Left ventricle myocardium inferior (tissue), 1 donor: ENCODE results near the gene SNRNP27. TPM values are rescaled to one million over a fixed set of nuclear protein-coding genes. Genes with fewer than 3 reads are reported as not detected.

Source experiments
- DNase-seq: peaks from one replicate; pipeline ENCODE4 v3.0.0-alpha.2; 2020
- H3K27ac ChIP-seq: fragments of 200-600 bp; replicated peaks from 2 replicates; pipeline ENCODE4 v1.8.0; 2021
- H3K27me3 ChIP-seq: fragments of 200-600 bp; 2 replicates; pipeline ENCODE4 v1.8.0; 2021; ENCODE audit warnings: low read depth
- H3K36me3 ChIP-seq: fragments of 200-600 bp; 2 replicates; pipeline ENCODE4 v1.8.0; 2021
- H3K4me1 ChIP-seq: fragments of 200-600 bp; 2 replicates; pipeline ENCODE4 v1.8.0; 2021
- H3K4me3 ChIP-seq: fragments of 200-600 bp; 2 replicates; pipeline ENCODE4 v1.8.0; 2021; ENCODE audit warnings: mild to moderate bottlenecking, moderate library complexity
- H3K9me3 ChIP-seq: fragments of 200-600 bp; replicated peaks from 2 replicates; pipeline ENCODE4 v1.8.0; 2021
- CTCF ChIP-seq: fragments of 200-600 bp; IDR thresholded peaks from 2 replicates; pipeline ENCODE4 v1.8.0; 2021; ENCODE audit warnings: antibody characterized with exemption, mild to moderate bottlenecking, borderline replicate concordance
- intact Hi-C: fragments of 100-400 bp; cut with micrococcal nuclease; formaldehyde crosslinking; loops from one replicate; pipeline ENCODE4 v1.11.0; 2022
- total RNA-seq: library from RNA; stranded (reverse); fragmentation: NEBNext Ultra II Directional; extraction: Animal tissue kit (Norgen Biotek cat#: 25700); gene quantifications from one replicate; pipeline ENCODE4 v1.2.1, GENCODE V29; 2021
- donor health status: DM: no; HTN: yes; CAD: no; lungs with severe emphysema.

SNRNP27 gene
- total RNA-seq, 1 donor from 2014 or later: 56.0 TPM

- Histone ChIP-seq H3K27ac (peak overlapping the region; percentile 56), H3K4me3 (no peak overlapping the region), H3K36me3 (peaks cover 32% of the 10 kb centered on the region), H3K27me3 (no peaks in the 10 kb centered on the region), H3K9me3 (no peaks in the 10 kb centered on the region), H3K4me1 (peaks cover 49% of the 10 kb centered on the region)
- DNase-seq: no peak
- intact Hi-C loops: no loop called here
- no peak for TF ChIP-seq CTCF
Measured at GRCh38 chr2:69918401-69918800, 24.6 kb downstream of the SNRNP27 start.

GRCh38 chr2:69923116-69923515 lies 29.4 kb downstream of the SNRNP27 start:
- Histone ChIP-seq H3K9me3 (no peaks in the 10 kb centered on the region), H3K36me3 (peaks cover 35% of the 10 kb centered on the region)
- intact Hi-C loops: no loop called here

GRCh38 chr2:69926849-69927515 lies 33.2 kb downstream of the SNRNP27 start:
- H3K36me3 ChIP-seq: peaks cover 20% of the 10 kb centered on the region
- intact Hi-C loops: no loop called here
- DNase-seq: no peak

More at GRCh38 chr2:69923116-69923515, 29.4 kb downstream of the SNRNP27 start:
- no peak overlapping the region for H3K27ac ChIP-seq
- TF ChIP-seq CTCF: no peak
- peaks cover 14% of the 10 kb centered on the region for H3K4me1 ChIP-seq
- no peaks in the 10 kb centered on the region for H3K27me3 ChIP-seq
- no peak overlapping the region for H3K4me3 ChIP-seq
- DNase-seq: no peak

GRCh38 chr2:69931832-69932595 lies 38.3 kb downstream of the SNRNP27 start:
- Histone ChIP-seq H3K27ac (no peak overlapping the region), H3K27me3 (no peaks in the 10 kb centered on the region), H3K36me3 (peaks cover 22% of the 10 kb centered on the region), H3K9me3 (no peaks in the 10 kb centered on the region), H3K4me3 (no peak overlapping the region), H3K4me1 (peaks cover 18% of the 10 kb centered on the region)
- no peak for TF ChIP-seq CTCF
- no peak for DNase-seq
- intact Hi-C loops: no loop called here

More at GRCh38 chr2:69926849-69927515, 33.2 kb downstream of the SNRNP27 start:
- H3K9me3 ChIP-seq: no peaks in the 10 kb centered on the region
- H3K4me1 ChIP-seq: peaks cover 7% of the 10 kb centered on the region
- H3K4me3 ChIP-seq: no peak overlapping the region
- no peak for TF ChIP-seq CTCF
- H3K27me3 ChIP-seq: no peaks in the 10 kb centered on the region
- H3K27ac ChIP-seq: no peak overlapping the region

GRCh38 chr2:69932596-69932922 lies 38.8 kb downstream of the SNRNP27 start:
- Histone ChIP-seq H3K36me3 (peaks cover 28% of the 10 kb centered on the region), H3K27ac (no peak overlapping the region), H3K9me3 (no peaks in the 10 kb centered on the region), H3K27me3 (no peaks in the 10 kb centered on the region), H3K4me1 (peaks cover 18% of the 10 kb centered on the region), H3K4me3 (no peak overlapping the region)
- no peak for TF ChIP-seq CTCF
- no peak for DNase-seq
- intact Hi-C loops: no loop called here
